Measurements from ENCODE around the gene CATSPER4.
"Not testable (repeated sequence)": the region's sequence is repeated elsewhere in the genome, so short reads cannot be mapped to it uniquely, and the experiment has no call there.

Gene CATSPER4

DNA sequence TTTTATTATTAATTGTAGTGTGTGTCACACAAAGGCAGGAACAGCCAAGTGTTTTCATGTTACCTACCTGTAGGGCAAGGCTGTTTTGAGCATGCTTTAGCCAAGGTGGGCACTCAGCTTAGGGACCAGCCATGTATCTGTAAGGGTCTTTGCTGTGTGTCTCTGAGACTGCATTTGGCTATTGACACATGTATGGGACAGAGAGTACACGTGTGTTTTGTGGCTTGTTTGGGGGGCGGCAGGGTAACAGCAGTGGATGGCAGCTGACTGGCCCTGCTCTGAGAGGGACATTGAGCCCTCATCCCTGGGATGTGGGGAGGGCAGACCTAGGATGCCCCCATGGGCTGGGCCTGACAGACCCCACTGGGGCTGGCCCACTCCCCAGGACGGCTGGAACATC lies 6.9 kb downstream of the CATSPER4 start:
- DNase-seq, result no peak

GRCh38 chr1:26197813-26198212 lies 7.4 kb downstream of the CATSPER4 start:
- DNase-seq, result no peak

DNA sequence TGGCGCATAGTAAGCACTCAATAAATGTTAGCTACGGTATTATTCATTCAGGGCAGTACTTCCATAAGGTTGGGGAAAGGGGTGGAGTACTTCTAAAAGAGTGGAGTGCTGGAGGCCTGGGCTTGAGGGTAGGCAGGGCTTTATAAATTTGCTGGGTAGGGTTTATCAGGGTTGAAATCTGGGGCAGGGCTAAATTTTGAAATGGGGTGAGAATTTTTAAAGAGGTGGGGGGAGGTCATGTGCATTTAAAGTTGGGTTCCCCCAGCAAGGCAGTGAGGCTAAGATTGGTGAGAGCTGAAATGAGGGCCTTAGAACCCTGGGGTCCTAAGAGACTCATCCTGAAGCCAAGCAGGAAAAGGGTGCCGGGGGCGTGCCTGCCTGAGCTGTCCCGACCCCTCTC lies 10.0 kb downstream of the CATSPER4 start:
- DNase-seq, result no peak

DNA sequence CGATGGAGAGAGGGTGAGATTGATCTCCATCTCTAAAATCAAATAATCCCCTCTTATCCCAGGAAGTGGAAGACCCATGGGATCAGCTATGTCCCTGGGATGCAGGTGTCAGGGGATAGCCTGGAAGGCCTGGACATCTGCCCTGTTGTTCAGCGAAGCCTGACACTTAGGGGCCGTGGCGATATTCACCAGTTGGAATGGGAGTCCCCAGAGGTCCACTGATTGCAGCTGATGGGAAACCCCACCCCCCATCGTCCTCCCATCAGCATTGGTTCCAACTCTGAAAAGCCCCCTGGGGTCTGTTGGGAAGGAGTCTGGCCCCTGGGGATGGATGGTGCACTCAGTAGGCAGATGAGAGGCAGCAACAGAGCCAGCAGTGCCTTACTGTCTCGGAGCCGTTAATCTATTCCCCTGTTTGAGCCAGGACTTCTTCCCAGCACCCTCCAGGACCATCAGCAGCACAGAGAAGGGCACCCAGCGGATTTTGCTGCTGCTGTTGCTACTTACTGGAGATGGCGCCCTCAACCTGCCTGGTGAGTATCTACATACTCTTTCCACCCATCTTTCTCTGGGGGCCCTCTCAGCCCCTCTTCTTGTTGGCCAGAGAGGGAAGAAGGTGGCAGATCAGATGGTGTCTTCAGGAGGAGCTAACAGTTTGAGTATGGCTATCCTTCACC lies 13.4 kb downstream of the CATSPER4 start:
- DNase-seq, result no peak

- DNase-seq, result no peak
Measured at GRCh38 chr1:26210147-26210870, 19.9 kb downstream of the CATSPER4 start.

DNA sequence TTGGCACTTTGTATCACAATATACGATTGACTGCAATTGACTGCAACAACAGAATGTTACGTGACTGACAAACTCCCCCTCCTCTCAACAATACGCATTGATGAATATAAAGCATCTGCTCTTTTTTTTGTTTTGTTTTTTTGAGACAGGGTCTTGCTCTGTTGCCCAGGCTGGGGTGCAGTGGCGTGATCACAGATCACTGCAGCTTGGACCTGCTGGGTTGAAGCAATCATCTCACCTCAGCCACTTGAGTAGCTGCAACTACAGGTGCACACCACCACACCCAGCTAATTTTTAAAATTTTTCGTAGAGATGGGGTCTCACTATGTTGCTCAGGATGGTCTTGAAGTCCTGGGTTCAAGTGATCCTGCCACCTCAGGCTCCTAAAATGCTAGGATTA lies 22.3 kb downstream of the CATSPER4 start:
- no peak for DNase-seq

DNA sequence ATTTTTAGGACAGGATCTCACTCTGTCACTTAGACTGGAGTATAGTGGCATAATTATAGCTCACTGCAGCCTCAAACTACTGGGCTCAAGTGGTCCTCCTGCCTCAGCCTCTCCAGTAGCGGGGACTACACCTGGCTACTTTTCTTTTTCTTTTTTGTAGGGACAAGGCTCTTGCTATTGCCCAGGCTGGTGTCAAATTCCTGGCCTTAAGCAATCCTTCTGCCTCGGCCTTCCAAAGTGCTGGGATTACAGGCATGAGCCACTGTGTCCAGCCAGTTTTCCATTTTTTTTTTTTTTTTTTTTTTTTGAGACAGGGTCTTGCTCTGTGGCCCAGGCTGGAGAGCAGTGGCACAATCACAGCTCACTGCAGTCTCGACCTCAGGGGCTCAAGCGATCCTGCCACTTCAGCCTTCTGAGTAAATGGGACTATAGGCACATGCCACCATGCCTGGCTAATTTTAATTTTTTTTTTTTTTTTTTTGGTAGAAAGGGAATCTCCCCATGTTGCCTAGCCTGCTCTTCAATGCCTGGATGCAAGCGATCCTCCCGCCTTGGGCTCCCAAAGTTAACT lies 23.0 kb downstream of the CATSPER4 start:
- DNase-seq, result no peak

DNA sequence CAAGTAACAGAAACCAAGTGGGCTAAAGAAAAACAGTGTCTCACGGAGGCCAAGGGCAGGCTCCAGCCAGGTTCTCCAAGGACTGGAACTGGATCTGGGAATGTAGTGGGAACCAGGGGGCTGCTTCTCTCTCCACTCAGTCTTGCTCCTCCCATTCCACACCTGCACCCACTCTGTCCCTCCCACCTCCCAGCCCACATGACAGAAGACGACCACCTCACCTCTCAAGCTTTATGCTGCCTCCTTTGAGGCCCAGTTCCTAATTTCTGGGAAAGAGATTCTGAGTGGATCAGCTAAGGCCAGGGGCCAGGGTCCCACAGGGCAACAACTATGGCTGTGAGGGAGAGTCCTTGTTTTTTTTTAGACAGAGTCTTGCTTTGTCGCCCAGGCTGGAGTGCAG lies 24.8 kb downstream of the CATSPER4 start:
- no peak for DNase-seq

- no peak for DNase-seq
Measured at GRCh38 chr1:26218906-26219494, 28.6 kb downstream of the CATSPER4 start.

GRCh38 chr1:26220199-26220912 lies 30.0 kb downstream of the CATSPER4 start:
- DNase-seq, result no peak

GRCh38 chr1:26221094-26221493 lies 30.7 kb downstream of the CATSPER4 start:
- no peak for DNase-seq

GRCh38 chr1:26224606-26225005 lies 34.2 kb downstream of the CATSPER4 start:
- DNase-seq, result no peak

GRCh38 chr1:26225033-26225831 lies 34.8 kb downstream of the CATSPER4 start:
- no peak for DNase-seq

GRCh38 chr1:26230682-26231081 lies 40.3 kb downstream of the CATSPER4 start:
- not testable (repeated sequence) for DNase-seq

GRCh38 chr1:26233903-26234643 lies 43.7 kb downstream of the CATSPER4 start, which contains the start of gene CEP85:
CEP85 (plus strand) TSS chr1:26234200; CDS start chr1:26239784, 5,584 bp downstream.
- DNase-seq, result peak; percentile 87

- DNase-seq, result no peak
Measured at GRCh38 chr1:26234644-26235370, 44.4 kb downstream of the CATSPER4 start.

GRCh38 chr1:26237230-26237966 lies 47.0 kb downstream of the CATSPER4 start:
- DNase-seq, result no peak

DNA sequence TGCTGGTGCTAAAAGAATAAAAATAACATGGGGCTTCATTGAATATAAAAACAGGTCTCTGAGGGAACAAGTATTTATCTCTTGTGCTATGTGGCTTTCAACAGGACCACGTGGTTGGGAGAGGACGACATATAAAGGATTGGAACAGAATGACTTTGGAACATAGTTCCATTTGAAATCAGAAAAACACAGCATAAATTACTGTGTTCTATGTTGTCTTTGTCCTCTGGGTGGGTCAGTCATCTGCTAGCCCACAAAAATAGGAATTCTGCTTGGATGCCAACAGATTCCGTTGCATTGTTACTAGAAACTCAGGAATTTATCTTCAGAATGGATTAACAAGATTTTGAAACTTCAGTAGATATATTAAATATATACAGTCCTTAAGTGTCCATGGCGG lies 49.5 kb downstream of the CATSPER4 start:
- no peak for DNase-seq
